Effector memory CD8-positive, alpha-beta T cell (primary cell): Measurements from ENCODE around the gene C1orf105.
"Not testable (repeated sequence)": the region's sequence is repeated elsewhere in the genome, so short reads cannot be mapped to it uniquely, and the experiment has no call there.

Source experiments
- ATAC-seq: fragments of 150-1000 bp; cut with Tn5 transposase; replicated peaks from 2 replicates; pipeline ENCODE4 v1.10.0; 2021; ENCODE audit warnings: mild to moderate bottlenecking, moderate library complexity
- DNase-seq, 3 experiments: peaks; one replicate each; pipeline ENCODE4 v3.0.0; 2021
- H3K27ac Mint-ChIP-seq, 2 donors: one replicate each; pipeline ENCODE4 v1.8.0; 2022; ENCODE audit warnings: mild to moderate bottlenecking in 2 of 2, mixed read lengths in 2 of 2, moderate library complexity in 2 of 2
- H3K27me3 Mint-ChIP-seq, 2 donors: one replicate each; pipeline ENCODE4 v1.8.0; 2022; ENCODE audit warnings: mixed read lengths in 2 of 2
- H3K36me3 Mint-ChIP-seq: one replicate; pipeline ENCODE4 v1.8.0; 2022; ENCODE audit warnings: mild to moderate bottlenecking, moderate library complexity, mixed read lengths; ENCODE audit not compliant: insufficient read depth
- H3K4me1 Mint-ChIP-seq, 2 donors: one replicate each; pipeline ENCODE4 v1.8.0; 2022; ENCODE audit warnings: low read depth in 2 of 2, mixed read lengths in 2 of 2
- H3K4me3 Mint-ChIP-seq, 2 donors: one replicate each; pipeline ENCODE4 v1.8.0; 2022; ENCODE audit warnings: mild to moderate bottlenecking in 2 of 2, mixed read lengths in 2 of 2, moderate library complexity in 2 of 2
- H3K9me3 Mint-ChIP-seq, 2 donors: one replicate each; pipeline ENCODE4 v1.8.0; 2022; ENCODE audit warnings: mixed read lengths in 2 of 2

The C1orf105 gene

GRCh38 chr1:172478485-172478884 is 58.0 kb downstream of the C1orf105 start:
- H3K9me3 Mint-ChIP-seq: no peaks in the 10 kb centered on the region
- no peaks in the 10 kb centered on the region for H3K4me1 Mint-ChIP-seq
- no peak overlapping the region for H3K4me3 Mint-ChIP-seq
- no peak for ATAC-seq
- DNase-seq: no peak
- peaks cover 9 to 10% of the 10 kb centered on the region in 2 donors for H3K27me3 Mint-ChIP-seq
- H3K36me3 Mint-ChIP-seq: no peaks in the 10 kb centered on the region
- no peak overlapping the region for H3K27ac Mint-ChIP-seq

GRCh38 chr1:172480431-172480830 is 59.9 kb downstream of the C1orf105 start:
- no peaks in the 10 kb centered on the region for H3K4me1 Mint-ChIP-seq
- DNase-seq (no peak), ATAC-seq (no peak)
- H3K27me3 Mint-ChIP-seq: peaks cover 12 to 16% of the 10 kb centered on the region in 2 donors
- H3K36me3 Mint-ChIP-seq: no peaks in the 10 kb centered on the region
- H3K4me3 Mint-ChIP-seq: no peak overlapping the region
- no peak overlapping the region for H3K27ac Mint-ChIP-seq
- H3K9me3 Mint-ChIP-seq: no peaks in the 10 kb centered on the region

- H3K4me3 Mint-ChIP-seq: no peak overlapping the region
- no peaks in the 10 kb centered on the region for H3K9me3 Mint-ChIP-seq
- no peak overlapping the region for H3K27ac Mint-ChIP-seq
- H3K36me3 Mint-ChIP-seq: no peaks in the 10 kb centered on the region
- peaks cover 17 to 25% of the 10 kb centered on the region in 2 donors for H3K27me3 Mint-ChIP-seq
- DNase-seq: no peak
- no peak for ATAC-seq
- no peaks in the 10 kb centered on the region for H3K4me1 Mint-ChIP-seq
Observed at GRCh38 chr1:172482044-172482443, 61.6 kb downstream of the C1orf105 start.

GRCh38 chr1:172483448-172483847 is 63.0 kb downstream of the C1orf105 start:
- Mint-ChIP-seq H3K4me3 (no peak overlapping the region), H3K36me3 (no peaks in the 10 kb centered on the region), H3K27ac (no peak overlapping the region), H3K9me3 (no peaks in the 10 kb centered on the region), H3K4me1 (peaks cover 0 to 2% of the 10 kb centered on the region in 2 donors), H3K27me3 (peaks cover 17 to 32% of the 10 kb centered on the region in 2 donors)
- ATAC-seq (no peak), DNase-seq (no peak)

- Mint-ChIP-seq H3K9me3 (no peaks in the 10 kb centered on the region), H3K36me3 (no peaks in the 10 kb centered on the region), H3K27me3 (peaks cover 17 to 38% of the 10 kb centered on the region in 2 donors), H3K27ac (no peak overlapping the region), H3K4me1 (peaks cover 0 to 2% of the 10 kb centered on the region in 2 donors), H3K4me3 (no peak overlapping the region)
- no peak for ATAC-seq
- DNase-seq: no peak
Observed at GRCh38 chr1:172484252-172484651, 63.8 kb downstream of the C1orf105 start.

- Mint-ChIP-seq H3K27me3 (peaks cover 8 to 32% of the 10 kb centered on the region in 2 donors), H3K4me3 (no peak overlapping the region), H3K4me1 (peaks cover 0 to 2% of the 10 kb centered on the region in 2 donors), H3K27ac (no peak overlapping the region), H3K9me3 (no peaks in the 10 kb centered on the region), H3K36me3 (no peaks in the 10 kb centered on the region)
- no peak for DNase-seq
- no peak for ATAC-seq
Observed at GRCh38 chr1:172485626-172486025, 65.1 kb downstream of the C1orf105 start.

- ATAC-seq: no peak
- Mint-ChIP-seq H3K4me1 (peaks cover 0 to 2% of the 10 kb centered on the region in 2 donors), H3K36me3 (no peaks in the 10 kb centered on the region), H3K4me3 (no peak overlapping the region), H3K9me3 (no peaks in the 10 kb centered on the region), H3K27ac (no peak overlapping the region), H3K27me3 (peaks cover 8 to 38% of the 10 kb centered on the region in 2 donors)
- DNase-seq: no peak
Observed at GRCh38 chr1:172486805-172487454, 66.4 kb downstream of the C1orf105 start.

GRCh38 chr1:172487550-172487949 is 67.1 kb downstream of the C1orf105 start:
- Mint-ChIP-seq H3K27me3 (peaks cover 8 to 43% of the 10 kb centered on the region in 2 donors), H3K9me3 (no peaks in the 10 kb centered on the region), H3K36me3 (no peaks in the 10 kb centered on the region), H3K27ac (no peak overlapping the region), H3K4me1 (peaks cover 0 to 2% of the 10 kb centered on the region in 2 donors), H3K4me3 (no peak overlapping the region)
- DNase-seq (no peak), ATAC-seq (no peak)

GRCh38 chr1:172488393-172488792 is 67.9 kb downstream of the C1orf105 start:
- no peak overlapping the region for H3K4me3 Mint-ChIP-seq
- DNase-seq (no peak), ATAC-seq (no peak)

GRCh38 chr1:172489847-172490246 is 69.4 kb downstream of the C1orf105 start:
- ATAC-seq: no peak
- DNase-seq: no peak
- H3K27me3 Mint-ChIP-seq: peaks cover 8 to 43% of the 10 kb centered on the region in 2 donors
- H3K4me1 Mint-ChIP-seq: peaks cover 0 to 2% of the 10 kb centered on the region in 2 donors
- no peak overlapping the region for H3K4me3 Mint-ChIP-seq
- no peaks in the 10 kb centered on the region for H3K36me3 Mint-ChIP-seq
- no peak overlapping the region for H3K27ac Mint-ChIP-seq
- H3K9me3 Mint-ChIP-seq: no peaks in the 10 kb centered on the region

More at GRCh38 chr1:172488393-172488792, 67.9 kb downstream of the C1orf105 start:
- Mint-ChIP-seq H3K27ac (no peak overlapping the region), H3K4me1 (peaks cover 0 to 2% of the 10 kb centered on the region in 2 donors), H3K27me3 (peaks cover 8 to 43% of the 10 kb centered on the region in 2 donors), H3K36me3 (no peaks in the 10 kb centered on the region), H3K9me3 (no peaks in the 10 kb centered on the region)

GRCh38 chr1:172492421-172492820 is 71.9 kb downstream of the C1orf105 start:
- no peak for DNase-seq
- ATAC-seq: no peak
- H3K4me1 Mint-ChIP-seq: peaks cover 0 to 1% of the 10 kb centered on the region in 2 donors
- H3K27ac Mint-ChIP-seq: no peak overlapping the region
- H3K36me3 Mint-ChIP-seq: no peaks in the 10 kb centered on the region
- H3K27me3 Mint-ChIP-seq: peaks cover 0 to 24% of the 10 kb centered on the region in 2 donors
- H3K4me3 Mint-ChIP-seq: no peak overlapping the region
- no peaks in the 10 kb centered on the region for H3K9me3 Mint-ChIP-seq

- DNase-seq: no peak
- Mint-ChIP-seq H3K4me3 (no peak overlapping the region), H3K9me3 (no peaks in the 10 kb centered on the region), H3K27me3 (peaks cover 0 to 15% of the 10 kb centered on the region in 2 donors), H3K27ac (no peak overlapping the region), H3K36me3 (no peaks in the 10 kb centered on the region), H3K4me1 (no peaks in the 10 kb centered on the region)
- ATAC-seq: no peak
Observed at GRCh38 chr1:172494166-172494565, 73.7 kb downstream of the C1orf105 start.

- H3K4me3 Mint-ChIP-seq, ATAC-seq, H3K27ac Mint-ChIP-seq, H3K9me3 Mint-ChIP-seq, H3K27me3 Mint-ChIP-seq, DNase-seq, H3K4me1 Mint-ChIP-seq, H3K36me3 Mint-ChIP-seq: not testable (repeated sequence)
Observed at GRCh38 chr1:172496127-172496526, 75.6 kb downstream of the C1orf105 start.

GRCh38 chr1:172496678-172497077 is 76.2 kb downstream of the C1orf105 start:
- no peaks in the 10 kb centered on the region for H3K36me3 Mint-ChIP-seq
- H3K9me3 Mint-ChIP-seq: no peaks in the 10 kb centered on the region
- no peaks in the 10 kb centered on the region for H3K4me1 Mint-ChIP-seq
- DNase-seq: no peak
- ATAC-seq: no peak
- H3K4me3 Mint-ChIP-seq: no peak overlapping the region
- peaks cover 0 to 9% of the 10 kb centered on the region in 2 donors for H3K27me3 Mint-ChIP-seq
- no peak overlapping the region for H3K27ac Mint-ChIP-seq
